ENCODE data around the gene SPNS3.

SPNS3 gene

GRCh38 chr17:4433515-4434031 lies at the start of gene SPNS3:
SPNS3 (plus strand) TSS chr17:4433940; CDS start chr17:4433968, 28 bp downstream.
- DNase-seq (ENCODE audit: insufficient read length, low spot score) = no peak
- no peak for FAIRE-seq

DNA sequence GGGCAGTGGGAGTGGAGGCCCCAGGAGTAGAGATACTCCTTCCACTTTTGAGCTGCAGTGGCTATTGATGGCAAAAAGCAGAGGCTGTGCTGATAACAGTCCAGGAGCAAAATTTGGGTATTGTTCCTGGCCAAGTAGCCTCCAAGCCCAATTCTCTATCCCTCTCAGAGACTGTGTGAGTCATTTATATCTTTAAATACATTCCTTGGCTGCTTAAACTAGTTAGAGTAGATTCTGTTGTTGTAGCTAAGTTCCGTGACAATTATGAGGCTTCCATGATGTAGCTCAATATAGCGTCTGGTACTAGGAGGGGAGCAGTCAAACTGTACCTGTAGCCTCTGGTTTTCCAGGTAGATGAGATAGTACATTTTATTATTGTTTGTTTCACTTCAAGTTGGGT lies 47.3 kb upstream of the SPNS3 start:
- no peak for DNase-seq (ENCODE audit: insufficient read length, low spot score)
- FAIRE-seq = no peak

- FAIRE-seq (no peak), DNase-seq (ENCODE audit: insufficient read length, low spot score) (no peak)
Observed at GRCh38 chr17:4387137-4387536, 46.6 kb upstream of the SPNS3 start.

DNA sequence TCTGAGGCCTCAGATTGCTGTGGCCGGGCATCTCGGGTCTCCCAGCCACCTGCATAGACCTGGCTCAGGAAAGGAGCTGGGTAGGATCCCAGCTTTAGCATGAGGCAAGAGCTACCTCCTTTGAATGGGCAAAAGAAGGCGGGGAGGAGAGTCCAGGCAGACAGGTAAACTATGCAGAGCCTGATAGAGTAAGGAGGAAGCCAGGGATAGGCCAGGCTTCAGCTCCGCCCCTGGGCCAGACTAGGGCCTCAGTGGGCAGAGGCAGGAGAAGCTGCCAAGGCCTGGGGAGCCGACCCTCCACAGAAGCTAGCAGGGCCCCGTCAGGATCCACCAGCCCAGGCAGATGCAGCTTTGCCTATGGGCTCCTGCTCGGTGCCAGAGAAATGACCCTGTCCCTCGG lies 44.7 kb upstream of the SPNS3 start:
- FAIRE-seq = no peak
- no peak for DNase-seq (ENCODE audit: insufficient read length, low spot score)

GRCh38 chr17:4393806-4394205 lies 39.9 kb upstream of the SPNS3 start:
- no peak for DNase-seq (ENCODE audit: insufficient read length, low spot score)
- FAIRE-seq = no peak

- no peak for FAIRE-seq
Observed at GRCh38 chr17:4394208-4395110, 39.3 kb upstream of the SPNS3 start.

DNA sequence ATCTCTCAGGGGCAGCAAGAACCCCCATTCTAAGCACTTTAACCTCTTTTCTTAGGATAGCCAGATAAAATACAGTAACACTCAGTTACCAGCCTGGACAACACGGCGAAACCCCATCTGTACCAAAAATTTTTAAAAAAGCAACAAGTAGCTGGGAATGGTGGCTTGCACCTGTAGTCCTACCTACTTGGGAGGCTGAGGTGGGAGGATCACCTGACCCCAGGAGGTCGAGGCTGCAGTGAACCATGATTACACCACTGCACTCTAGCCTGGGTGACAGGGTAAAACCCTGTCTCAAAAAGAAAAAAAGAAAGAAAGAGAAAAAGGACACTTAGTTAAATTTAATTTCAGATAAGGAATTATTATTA lies 38.6 kb upstream of the SPNS3 start:
- DNase-seq (ENCODE audit: insufficient read length, low spot score) = no peak
- no peak for FAIRE-seq

More at GRCh38 chr17:4394208-4395110, 39.3 kb upstream of the SPNS3 start:
- no peak for DNase-seq (ENCODE audit: insufficient read length, low spot score)

GRCh38 chr17:4397840-4398239 lies 35.9 kb upstream of the SPNS3 start:
- DNase-seq (ENCODE audit: insufficient read length, low spot score) = no peak
- FAIRE-seq = no peak

DNA sequence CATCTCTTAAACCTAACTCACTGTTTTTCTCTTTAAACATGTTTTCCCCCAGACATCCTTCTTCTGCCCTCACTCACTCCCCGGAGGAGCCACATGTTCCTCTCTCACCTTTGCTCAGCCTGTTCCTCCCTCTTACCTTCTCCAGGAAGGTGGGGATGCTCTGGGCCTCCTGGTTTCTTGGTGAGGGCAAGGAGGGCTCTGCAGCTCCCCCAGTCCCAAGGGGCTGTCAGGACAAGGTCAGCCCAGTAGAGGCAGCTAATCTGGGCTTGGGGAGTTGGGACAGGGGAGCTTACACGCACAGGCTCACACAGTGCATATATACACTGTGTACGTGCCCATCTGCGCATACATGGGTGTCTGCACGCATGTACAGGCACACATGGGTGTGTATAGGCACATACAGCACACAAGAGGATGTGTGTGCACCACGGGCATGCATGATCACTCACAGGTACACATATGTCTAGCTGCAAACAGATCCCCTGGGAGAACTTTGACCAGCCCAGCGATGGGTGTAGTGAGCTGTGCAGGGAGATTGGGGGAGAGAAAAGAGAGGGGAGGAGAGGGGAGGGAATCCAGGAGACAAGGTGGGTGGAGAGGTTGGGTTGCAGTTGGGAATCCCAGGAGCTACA lies 28.6 kb upstream of the SPNS3 start:
- DNase-seq (ENCODE audit: insufficient read length, low spot score) (no peak), FAIRE-seq (peak; percentile 63)

DNA sequence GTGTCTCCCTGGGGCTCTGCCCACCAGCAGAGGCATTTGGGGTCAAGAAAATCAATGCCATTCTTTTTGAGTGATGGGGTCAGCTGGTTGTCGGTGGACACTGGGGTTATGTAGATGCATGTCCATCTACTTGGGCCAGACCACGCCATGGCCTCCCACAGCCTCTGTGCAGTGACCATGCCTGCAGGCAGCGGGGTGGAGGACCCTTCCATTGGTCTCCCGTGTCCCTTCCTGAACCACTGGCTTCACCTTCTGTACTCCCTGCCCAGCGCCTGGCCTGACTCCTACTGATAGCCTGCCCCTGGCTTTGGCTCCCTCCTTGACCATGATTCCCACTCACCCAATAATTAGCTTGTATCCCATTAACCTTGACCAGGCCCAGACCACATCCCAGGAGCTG lies 28.0 kb upstream of the SPNS3 start:
- no peak for FAIRE-seq
- DNase-seq (ENCODE audit: insufficient read length, low spot score) = no peak

- DNase-seq (ENCODE audit: insufficient read length, low spot score) = no peak
- FAIRE-seq = no peak
Observed at GRCh38 chr17:4406386-4406785, 27.4 kb upstream of the SPNS3 start.

DNA sequence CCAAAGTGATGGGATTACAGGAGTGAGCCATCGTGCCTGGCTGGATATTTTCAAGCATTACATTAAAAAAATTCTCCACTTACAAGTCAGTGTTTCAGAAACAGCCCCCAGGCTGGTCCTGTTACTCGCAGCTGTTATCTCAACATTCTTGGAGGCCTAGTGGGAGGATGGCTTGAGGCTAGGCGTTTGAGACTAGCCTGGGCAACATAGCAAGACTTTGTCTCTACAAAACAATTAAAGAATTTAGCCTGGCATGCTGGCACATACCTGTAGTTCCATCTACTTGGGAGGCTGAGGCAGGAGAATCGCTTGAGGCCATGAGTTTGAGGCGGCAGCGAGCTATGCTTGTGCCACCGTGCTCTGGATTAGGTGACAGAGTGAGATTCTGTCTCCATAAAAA lies 26.5 kb upstream of the SPNS3 start:
- FAIRE-seq = peak; percentile 26
- DNase-seq (ENCODE audit: insufficient read length, low spot score) = no peak

GRCh38 chr17:4407851-4408250 lies 25.9 kb upstream of the SPNS3 start:
- FAIRE-seq = no peak
- DNase-seq (ENCODE audit: insufficient read length, low spot score) = no peak

- no peak for DNase-seq (ENCODE audit: insufficient read length, low spot score)
- FAIRE-seq = no peak
Observed at GRCh38 chr17:4409659-4410058, 24.1 kb upstream of the SPNS3 start.

DNA sequence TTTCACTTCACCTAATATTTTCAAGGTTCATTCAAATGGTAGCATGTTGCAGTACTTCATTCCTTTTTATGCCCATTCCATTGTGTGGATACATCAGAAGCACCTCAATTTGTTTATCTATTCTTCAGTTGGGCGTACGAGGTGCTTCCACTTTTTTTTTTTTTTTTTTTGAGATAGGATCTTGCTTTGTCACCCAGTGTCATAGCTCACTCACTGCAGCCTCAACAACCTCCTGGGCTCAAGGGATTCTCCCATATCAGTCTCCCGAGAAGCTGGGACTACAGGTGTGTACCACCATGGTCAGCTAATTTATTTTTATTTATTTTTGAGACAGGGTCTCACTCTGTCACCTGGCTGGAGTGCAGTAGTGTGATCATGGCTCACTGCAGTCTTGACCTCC lies 22.5 kb upstream of the SPNS3 start:
- DNase-seq (ENCODE audit: insufficient read length, low spot score) (no peak), FAIRE-seq (no peak)

DNA sequence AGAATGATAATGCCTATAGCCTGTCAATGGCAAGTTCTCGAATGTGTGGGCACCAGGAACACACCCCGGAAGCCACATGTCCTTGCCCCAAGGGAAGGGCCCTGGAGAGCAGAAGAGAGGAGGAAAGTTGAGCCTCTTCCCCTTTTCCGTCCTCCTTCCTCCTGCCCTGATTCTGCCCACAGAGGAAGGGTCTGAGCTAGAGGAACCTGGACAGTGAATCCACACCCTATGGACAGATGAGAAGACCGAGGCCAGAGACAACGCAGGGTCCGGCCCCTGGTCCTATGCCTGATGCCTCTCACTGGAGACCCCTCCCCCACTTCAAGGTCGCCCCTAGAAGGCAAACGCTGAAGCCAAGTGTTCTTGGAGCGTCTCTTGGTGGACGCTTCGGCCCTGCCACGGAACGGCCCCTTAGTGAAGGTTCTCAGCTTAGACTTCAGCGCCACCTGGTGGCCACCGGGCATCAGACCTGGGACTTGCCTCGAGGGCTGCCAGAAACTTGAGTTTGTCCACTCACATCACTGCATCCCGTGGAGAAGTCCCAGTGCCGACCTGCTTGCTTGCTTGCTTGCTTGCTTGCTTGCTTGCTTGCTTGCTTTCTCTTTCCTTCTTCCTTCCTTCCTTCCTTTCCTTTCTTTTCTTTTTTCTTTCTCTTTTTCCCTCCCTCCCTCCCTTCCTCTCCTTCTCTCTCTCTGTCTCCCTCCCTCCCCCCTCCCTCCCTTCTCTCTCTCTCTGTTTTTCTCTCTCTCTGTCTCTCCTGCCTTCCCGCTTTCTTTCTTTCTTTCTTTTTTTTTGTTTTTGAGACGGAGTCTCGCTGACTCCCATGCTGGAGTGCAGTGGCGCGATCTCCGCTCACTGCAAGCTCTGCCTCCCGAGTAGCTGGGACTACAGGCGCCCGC lies 20.6 kb upstream of the SPNS3 start:
- DNase-seq (ENCODE audit: insufficient read length, low spot score) (peak; percentile 91), FAIRE-seq (peak; percentile 84)

- no peak for DNase-seq (ENCODE audit: insufficient read length, low spot score)
- no peak for FAIRE-seq
Observed at GRCh38 chr17:4417129-4417667, 16.5 kb upstream of the SPNS3 start.

DNA sequence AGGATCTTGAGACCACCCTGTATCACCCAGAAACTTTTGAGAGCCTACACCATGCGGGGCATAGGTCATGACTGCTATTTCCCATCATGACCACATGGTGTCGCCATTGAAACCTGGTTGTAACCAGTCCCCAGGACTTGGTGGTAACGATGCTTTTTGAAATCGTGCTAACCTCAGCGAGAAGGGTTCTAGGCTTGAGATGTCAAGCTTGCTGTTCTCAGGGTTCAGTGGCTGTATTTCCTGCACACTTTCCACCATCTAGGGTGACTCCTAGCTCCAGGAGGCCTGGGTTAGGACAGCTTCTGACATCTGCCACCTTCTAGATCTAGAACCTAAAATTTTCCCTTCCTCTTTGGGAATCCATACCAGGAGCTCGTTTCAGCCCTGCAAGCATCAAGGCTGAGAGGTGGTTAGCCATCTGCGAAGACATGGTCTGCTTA lies 13.0 kb upstream of the SPNS3 start:
- FAIRE-seq (peak; percentile 96), DNase-seq (ENCODE audit: insufficient read length, low spot score) (peak; percentile 86)

- FAIRE-seq (no peak), DNase-seq (ENCODE audit: insufficient read length, low spot score) (no peak)
Observed at GRCh38 chr17:4422864-4423263, 10.9 kb upstream of the SPNS3 start.

- no peak for DNase-seq (ENCODE audit: insufficient read length, low spot score)
- FAIRE-seq = no peak
Observed at GRCh38 chr17:4425398-4425797, 8.3 kb upstream of the SPNS3 start.

Data from HTR-8/SVneo (cell line).